GM18858 (cell line): Measurements from ENCODE around the gene NBEA.
"Not testable (repeated sequence)": the region's sequence is repeated elsewhere in the genome, so short reads cannot be mapped to it uniquely, and the experiment has no call there.

Experiments
- ATAC-seq: cut with Tn5 transposase; IDR thresholded peaks from one replicate; pipeline ENCODE4 v1.9.1; 2021; ENCODE audit not compliant: unreplicated experiment

NBEA gene

GRCh38 chr13:35378939-35379338 lies 436.9 kb downstream of the NBEA start:
- no peak for ATAC-seq

GRCh38 chr13:35379663-35380062 lies 437.6 kb downstream of the NBEA start:
- ATAC-seq: no peak

GRCh38 chr13:35387682-35388250 lies 445.7 kb downstream of the NBEA start:
- ATAC-seq: no peak

- no peak for ATAC-seq
Measured at GRCh38 chr13:35388441-35389355, 446.6 kb downstream of the NBEA start.

- no peak for ATAC-seq
Measured at GRCh38 chr13:35389535-35389934, 447.5 kb downstream of the NBEA start.

- no peak for ATAC-seq
Measured at GRCh38 chr13:35392768-35393167, 450.7 kb downstream of the NBEA start.

- ATAC-seq: no peak
Measured at GRCh38 chr13:35393886-35394285, 451.8 kb downstream of the NBEA start.

- not testable (repeated sequence) for ATAC-seq
Measured at GRCh38 chr13:35408285-35408684, 466.2 kb downstream of the NBEA start.

GRCh38 chr13:35411059-35411744 lies 469.1 kb downstream of the NBEA start:
- ATAC-seq: no peak

GRCh38 chr13:35448465-35448864 lies 506.4 kb downstream of the NBEA start:
- no peak for ATAC-seq

GRCh38 chr13:35449821-35450220 lies 507.8 kb downstream of the NBEA start:
- no peak for ATAC-seq

GRCh38 chr13:35455022-35455421 lies 513.0 kb downstream of the NBEA start:
- ATAC-seq: no peak

GRCh38 chr13:35457258-35457657 lies 515.2 kb downstream of the NBEA start:
- no peak for ATAC-seq

- no peak for ATAC-seq
Measured at GRCh38 chr13:35460061-35460460, 518.0 kb downstream of the NBEA start.

- no peak for ATAC-seq
Measured at GRCh38 chr13:35465371-35465770, 523.3 kb downstream of the NBEA start.

GRCh38 chr13:35468195-35468594 lies 526.1 kb downstream of the NBEA start:
- ATAC-seq: no peak

- no peak for ATAC-seq
Measured at GRCh38 chr13:35469806-35470525, 527.9 kb downstream of the NBEA start.

GRCh38 chr13:35470671-35471661 lies 528.9 kb downstream of the NBEA start:
- ATAC-seq: no peak

- no peak for ATAC-seq
Measured at GRCh38 chr13:35471706-35472322, 529.7 kb downstream of the NBEA start.
